Measurements from ENCODE around the gene BST1.

GRCh38 chr4:15714141-15714540 lies 11.3 kb downstream of the BST1 start:
- no peak for TF ChIP-seq CTCF (IDR thresholded peaks at IDR 0.05)
- no peak for TF ChIP-seq POLR2A (IDR thresholded peaks at IDR 0.05)
